GM21526 (cell line): Measurements from ENCODE around the gene ZNF239.
"Not testable (repeated sequence)": the region's sequence is repeated elsewhere in the genome, so short reads cannot be mapped to it uniquely, and the experiment has no call there.

ENCODE experiments used
- ATAC-seq: cut with Tn5 transposase; IDR thresholded peaks from one replicate; pipeline ENCODE4 v1.9.1; 2021; ENCODE audit warnings: moderate library complexity; ENCODE audit not compliant: unreplicated experiment, low FRiP score

The ZNF239 gene

DNA sequence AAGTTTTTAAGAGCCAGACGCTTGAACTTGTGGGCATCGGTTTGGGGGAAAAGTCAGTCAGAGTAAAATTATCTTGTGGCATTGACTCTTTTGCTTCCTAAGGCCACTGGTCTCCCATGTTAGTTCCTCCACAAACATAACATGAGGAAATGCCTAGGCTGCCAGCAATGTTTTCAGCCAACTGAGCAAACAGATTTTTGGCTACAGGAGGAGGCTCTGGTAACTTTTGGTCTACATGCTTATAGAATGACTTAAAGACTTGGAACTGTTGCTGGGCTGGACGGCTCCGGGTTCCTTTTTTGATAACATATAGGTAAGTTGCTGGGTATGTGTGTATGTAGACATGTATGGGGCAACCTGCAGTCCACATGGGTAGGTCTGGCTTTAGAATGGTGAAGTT, 9.6 kb upstream of the ZNF239 start:
- ATAC-seq, result no peak

DNA sequence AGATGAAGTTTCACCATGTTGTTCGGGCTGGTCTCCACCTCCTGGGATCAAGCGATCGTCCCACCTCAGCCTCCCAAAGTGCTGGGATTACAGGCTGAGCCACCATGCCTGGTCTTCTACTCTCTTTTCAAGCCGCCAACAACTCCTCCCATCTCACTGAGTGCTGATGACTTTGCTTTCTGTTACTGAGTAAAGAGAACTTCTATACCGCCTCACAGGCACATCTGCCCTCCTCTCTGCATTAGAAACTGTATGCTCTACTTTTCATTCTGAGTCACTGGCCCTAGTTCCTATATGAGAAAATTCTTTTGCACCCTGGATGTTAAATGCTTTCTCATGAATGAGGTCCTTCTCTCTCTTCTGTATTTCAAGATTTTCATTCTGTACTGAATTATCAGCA, 2.2 kb upstream of the ZNF239 start:
- ATAC-seq, result no peak

DNA sequence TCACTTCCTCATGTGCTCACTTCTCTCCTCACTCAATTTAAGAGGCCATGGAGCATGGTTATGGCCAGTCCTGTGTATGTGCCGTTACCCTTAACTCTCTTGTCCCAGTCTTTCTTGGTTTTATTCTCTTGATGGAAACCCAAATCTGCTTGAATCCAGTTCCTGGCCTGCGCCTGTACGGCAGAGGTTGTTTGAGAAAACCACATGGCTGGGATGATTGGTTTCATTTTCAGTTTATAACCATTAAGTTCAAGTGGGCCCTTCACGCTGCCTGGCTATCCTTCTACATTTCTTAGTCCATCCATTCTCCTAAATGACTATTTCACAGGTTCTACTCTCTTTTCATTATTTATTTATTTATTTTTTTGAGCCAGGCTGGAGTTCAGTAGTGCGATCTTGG, 1.6 kb upstream of the ZNF239 start:
- no peak for ATAC-seq

DNA sequence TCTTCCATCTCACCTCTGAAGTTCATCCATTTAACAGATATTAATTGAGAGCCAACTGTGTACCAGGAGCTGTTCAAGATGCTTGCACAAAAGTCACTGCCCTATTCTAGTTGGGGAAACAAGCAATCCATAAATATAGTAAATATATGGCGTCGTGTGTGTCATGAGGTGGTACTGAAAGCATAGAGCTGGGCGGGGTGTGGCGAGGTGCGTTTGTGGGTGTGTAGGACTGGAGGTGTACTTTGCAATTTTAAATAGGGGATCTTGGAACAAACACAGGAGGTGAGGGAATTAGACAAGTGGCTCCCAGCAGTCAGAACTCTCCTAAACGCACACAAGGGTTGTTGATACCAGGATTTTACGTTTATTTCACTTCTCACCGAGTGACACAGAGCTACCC, 490 bp upstream of the ZNF239 start:
- no peak for ATAC-seq

DNA sequence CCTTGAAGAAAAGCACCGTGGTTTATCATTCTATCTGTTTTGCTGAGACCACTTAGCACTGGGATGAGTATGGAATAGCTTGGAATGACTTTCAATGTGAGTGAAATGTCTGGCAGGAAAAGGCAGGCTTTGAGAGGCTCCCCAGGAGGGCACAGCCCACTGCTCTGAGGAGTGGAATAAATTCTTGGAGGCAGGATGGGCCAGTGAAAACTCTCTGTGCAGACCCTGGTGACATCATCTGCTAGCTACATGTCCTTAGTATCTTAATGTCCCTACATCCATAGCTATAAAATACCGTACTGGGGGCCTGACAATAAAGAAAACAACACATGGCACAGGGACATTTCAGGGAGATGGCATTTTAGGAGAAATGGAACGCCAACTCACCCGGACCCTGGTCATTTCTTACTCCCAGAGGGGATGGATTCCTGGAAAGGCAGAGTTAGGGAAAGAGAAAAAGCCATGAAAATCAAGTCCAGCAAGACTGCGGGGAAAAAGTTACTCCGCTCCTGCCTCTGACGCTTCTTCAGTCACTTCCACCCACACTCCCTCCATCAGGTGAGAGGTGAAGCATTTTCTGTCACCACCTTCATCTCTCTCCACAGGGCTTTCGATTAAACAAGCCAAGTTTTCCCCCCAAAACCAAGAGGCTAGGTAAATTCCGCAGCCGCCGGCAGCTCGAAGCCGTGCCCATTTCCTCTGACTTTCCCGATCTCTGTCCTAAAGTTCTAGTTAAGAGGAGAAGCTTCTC, 991 bp downstream of the ZNF239 start:
- ATAC-seq, result no peak

DNA sequence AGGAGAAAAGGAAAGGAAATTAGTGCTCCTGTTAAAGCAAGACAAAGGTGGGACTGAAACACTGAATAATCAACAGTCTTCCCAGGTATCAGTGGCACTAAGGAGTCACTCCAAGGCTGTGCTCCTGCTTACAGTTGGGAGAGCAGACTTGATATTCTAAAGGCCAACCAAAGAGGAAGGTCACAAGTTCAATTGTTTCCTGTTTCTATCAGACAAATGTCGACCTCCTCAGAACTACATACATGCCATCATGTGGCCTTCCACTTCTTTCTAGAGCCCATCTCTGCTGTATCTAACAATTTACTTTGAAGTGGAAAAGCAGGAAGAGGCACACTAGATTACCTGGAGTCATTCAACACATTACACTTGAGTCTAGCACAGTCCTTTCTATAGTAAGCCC, 3.4 kb downstream of the ZNF239 start:
- ATAC-seq, result no peak

DNA sequence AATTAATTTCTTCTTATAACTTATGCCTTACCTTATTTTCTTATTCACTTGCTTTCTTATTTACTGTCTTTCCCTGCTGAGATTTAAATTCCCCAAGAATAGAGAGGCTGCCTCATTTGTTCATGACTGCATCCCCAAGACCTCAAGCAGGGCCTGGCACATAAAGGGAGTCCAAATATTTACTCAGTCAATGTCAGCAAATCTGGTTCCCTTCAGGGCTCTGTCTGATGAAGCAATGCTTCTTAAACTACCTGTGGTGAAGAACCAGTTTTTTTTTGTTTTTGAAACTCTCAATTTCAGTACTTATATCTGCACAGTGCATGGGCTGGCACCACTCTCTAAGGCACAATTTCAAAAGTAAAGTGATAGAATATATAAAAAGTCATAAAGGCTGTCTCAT, 4.7 kb downstream of the ZNF239 start:
- ATAC-seq, result no peak

DNA sequence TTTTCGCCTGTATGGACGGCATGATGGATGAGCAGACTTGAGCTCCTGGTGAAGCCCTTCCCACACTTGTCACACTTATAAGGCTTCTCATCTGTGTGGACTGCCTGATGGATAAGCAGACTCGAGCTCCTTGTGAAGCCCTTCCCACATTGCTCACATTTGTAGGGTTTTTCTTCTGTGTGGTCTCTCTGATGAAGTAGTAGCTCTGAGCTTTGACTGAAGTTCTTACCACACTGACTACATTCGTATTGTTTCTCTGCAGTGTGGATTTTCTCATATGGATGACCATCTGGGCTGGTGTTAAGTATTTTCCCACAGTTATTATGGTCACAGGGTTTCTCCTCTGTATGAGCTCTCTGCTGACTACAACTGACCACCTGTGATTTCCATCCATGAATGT, 17.2 kb downstream of the ZNF239 start:
- ATAC-seq, result no peak

DNA sequence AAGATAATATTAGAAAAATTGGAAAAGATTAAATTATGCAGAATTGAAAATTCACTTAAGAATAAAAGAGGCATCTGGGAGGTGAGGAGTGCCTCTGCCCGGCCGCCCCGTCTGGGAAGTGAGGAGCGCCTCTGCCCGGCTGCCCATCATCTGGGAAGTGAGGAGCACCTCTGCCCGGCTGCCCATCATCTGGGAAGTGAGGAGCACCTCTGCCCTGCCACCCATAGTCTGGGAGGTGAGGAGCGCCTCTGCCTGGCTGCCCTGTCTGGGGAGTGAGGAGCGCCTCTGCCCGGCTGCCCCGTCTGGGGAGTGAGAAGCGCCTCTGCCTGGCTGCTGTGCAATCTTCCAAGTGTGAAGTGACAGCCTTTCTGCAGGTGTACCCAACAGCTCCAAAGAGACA, 30.7 kb downstream of the ZNF239 start:
- not testable (repeated sequence) for ATAC-seq

DNA sequence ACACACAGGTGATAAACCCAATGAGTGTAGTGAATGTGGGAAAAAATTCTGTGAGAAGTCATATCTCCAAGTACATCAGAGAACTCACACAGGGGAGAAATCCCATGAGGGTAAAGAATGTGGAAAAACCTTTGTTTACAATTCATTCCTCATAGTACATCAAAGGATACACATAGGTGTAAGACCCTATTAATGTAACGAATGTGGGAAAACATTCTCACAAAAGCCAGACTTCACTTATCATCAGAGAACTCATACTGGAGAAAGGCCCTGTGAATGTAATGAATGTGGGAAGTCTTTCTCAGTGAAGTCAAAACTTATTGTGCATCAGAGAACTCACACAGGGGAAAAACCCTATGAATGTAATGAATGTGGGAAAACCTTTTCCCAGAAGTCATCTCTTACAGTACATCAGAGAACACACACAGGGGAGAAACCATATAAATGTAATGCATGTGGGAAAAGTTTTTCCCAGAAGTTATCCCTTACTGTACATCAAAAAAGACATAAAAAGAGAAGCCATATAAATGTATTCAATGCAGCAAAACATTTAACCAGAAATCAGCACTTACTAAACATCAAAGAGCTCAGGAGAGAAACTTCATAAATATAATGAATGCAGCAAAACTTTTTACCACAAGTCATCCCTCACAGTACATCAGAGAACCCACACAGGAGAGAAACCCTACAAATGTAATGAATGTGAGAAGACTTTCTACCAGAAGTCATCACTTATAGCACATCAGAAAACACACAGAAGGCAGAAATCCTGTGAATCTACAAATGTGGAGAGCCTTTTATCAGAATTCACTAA, 49.8 kb downstream of the ZNF239 start:
- no peak for ATAC-seq
